K562 (cell line): ENCODE data around the gene CREG1.
"Not testable (repeated sequence)": the region's sequence is repeated elsewhere in the genome, so short reads cannot be mapped to it uniquely, and the experiment has no call there.

Source experiments
- CTCF ChIP-seq, 3 experiments: IDR thresholded peaks in 2 of 3; conservative IDR thresholded peaks in 1 of 3; 2 replicates each; pipeline ENCODE4 v1.5.1; 2011 to 2012; ENCODE audit warnings: low read length in 3 of 3, mild to moderate bottlenecking in 3 of 3, control low read depth in 2 of 3, improper control_type of control experiment in 1 of 3, inconsistent platforms in 1 of 3, low read depth in 1 of 3, mixed read lengths in 1 of 3, moderate library complexity in 1 of 3; ENCODE audit not compliant: insufficient read depth in 2 of 3
- NBN ChIP-seq: fragments of 450-650 bp; IDR thresholded peaks from 2 replicates; pipeline ENCODE4 v1.6.1; 2016; ENCODE audit warnings: low read depth, mild to moderate bottlenecking
- POLR2A ChIP-seq: fragments of 450-650 bp; conservative IDR thresholded peaks from 2 replicates; pipeline ENCODE4 v1.6.1; 2016
- POLR2AphosphoS5 ChIP-seq: IDR thresholded peaks from 2 replicates; pipeline ENCODE4 v1.6.1; 2011; ENCODE audit warnings: mild to moderate bottlenecking, low read depth, low read length, moderate library complexity; ENCODE audit not compliant: control insufficient read depth, insufficient read depth
- ZC3H4 ChIP-seq: sonication (generic); formaldehyde crosslinking; IDR thresholded peaks from 2 replicates; pipeline ENCODE4 v1.9.0; 2021; ENCODE audit warnings: missing genetic modification reagents, borderline replicate concordance
- TF ChIP-seq, protein P1 (sequence below): fragments of 450-650 bp; formaldehyde crosslinking; IDR thresholded peaks from 2 replicates; pipeline ENCODE4 v1.4.0; 2020; ENCODE audit warnings: mild to moderate bottlenecking, moderate library complexity

DNA sequence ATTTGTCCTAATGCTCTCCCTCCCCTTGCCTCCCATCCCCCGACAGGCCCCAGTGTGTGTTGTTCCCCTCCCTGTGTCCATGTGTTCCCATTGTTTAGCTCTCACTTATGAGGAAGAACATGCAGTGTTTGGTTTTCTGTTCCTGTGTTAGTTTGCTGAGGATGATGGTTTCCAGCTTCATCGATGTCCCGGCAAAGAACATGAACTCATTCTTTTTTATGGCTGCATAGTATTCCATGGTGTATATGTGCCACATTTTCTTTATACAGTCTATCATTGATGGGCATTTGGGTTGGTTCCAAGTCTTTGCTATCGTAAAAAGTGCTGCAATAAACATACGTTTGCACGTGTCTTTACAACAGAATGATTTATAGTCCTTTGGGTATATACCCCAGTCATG lies 17.1 kb upstream of the CREG1 start:
- not testable (repeated sequence) for TF ChIP-seq POLR2A; POLR2AphosphoS5; CTCF (IDR thresholded peaks at IDR 0.05 in 2 of 3, conservative IDR thresholded peaks at IDR 0.05 in 1 of 3; ENCODE audit: insufficient read depth in 2 of 3, low read depth in 1 of 3, low read length in 3 of 3); NBN; ZC3H4 (CRISPR knock-in tag)
- TF ChIP-seq, protein P1, sequence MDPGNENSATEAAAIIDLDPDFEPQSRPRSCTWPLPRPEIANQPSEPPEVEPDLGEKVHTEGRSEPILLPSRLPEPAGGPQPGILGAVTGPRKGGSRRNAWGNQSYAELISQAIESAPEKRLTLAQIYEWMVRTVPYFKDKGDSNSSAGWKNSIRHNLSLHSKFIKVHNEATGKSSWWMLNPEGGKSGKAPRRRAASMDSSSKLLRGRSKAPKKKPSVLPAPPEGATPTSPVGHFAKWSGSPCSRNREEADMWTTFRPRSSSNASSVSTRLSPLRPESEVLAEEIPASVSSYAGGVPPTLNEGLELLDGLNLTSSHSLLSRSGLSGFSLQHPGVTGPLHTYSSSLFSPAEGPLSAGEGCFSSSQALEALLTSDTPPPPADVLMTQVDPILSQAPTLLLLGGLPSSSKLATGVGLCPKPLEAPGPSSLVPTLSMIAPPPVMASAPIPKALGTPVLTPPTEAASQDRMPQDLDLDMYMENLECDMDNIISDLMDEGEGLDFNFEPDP (CRISPR knock-in tag): not testable (repeated sequence)
